K562 (cell line): Measurements from ENCODE around the gene FAM53B. TPM values are rescaled to one million over a fixed set of nuclear protein-coding genes. Genes with fewer than 3 reads are reported as not detected.

Experiments used
- BRF1 ChIP-seq: IDR thresholded peaks from 3 replicates; pipeline ENCODE4 v1.6.1; 2011; ENCODE audit warnings: borderline replicate concordance, mild to moderate bottlenecking; ENCODE audit not compliant: insufficient read length; ENCODE audit errors: extremely low read depth
- CTBP1 ChIP-seq: fragments of 450-650 bp; IDR thresholded peaks from 2 replicates; pipeline ENCODE4 v1.6.1; 2016; ENCODE audit warnings: borderline replicate concordance
- CXXC5 ChIP-seq: fragments of 250-450 bp; sonication (Bioruptor Pico); IDR thresholded peaks from 2 replicates; pipeline ENCODE4 v1.8.0; 2022; ENCODE audit warnings: inconsistent platforms, mild to moderate bottlenecking, moderate library complexity
- ETV1 ChIP-seq: fragments of 450-650 bp; conservative IDR thresholded peaks from 2 replicates; pipeline ENCODE4 v1.6.1; 2016; ENCODE audit warnings: missing genetic modification characterization, control low read depth, low read depth, missing compliant biosample characterization
- FOXK1 ChIP-seq: sonication (generic); formaldehyde crosslinking; IDR thresholded peaks from 2 replicates; pipeline ENCODE4 v1.8.0; 2022; ENCODE audit warnings: missing genetic modification reagents, mild to moderate bottlenecking, borderline replicate concordance
- GABPA ChIP-seq: fragments of 200-800 bp; sonication (Bioruptor generic); conservative IDR thresholded peaks from 2 replicates; pipeline ENCODE4 v1.6.1; 2016; ENCODE audit warnings: low read depth, missing genetic modification characterization, missing compliant biosample characterization
- HES1 ChIP-seq: fragments of 450-650 bp; IDR thresholded peaks from 2 replicates; pipeline ENCODE4 v1.6.1; 2016; ENCODE audit warnings: low read depth, mild to moderate bottlenecking, moderate library complexity
- HNRNPL ChIP-seq: fragments of 200-400 bp; formaldehyde crosslinking; IDR thresholded peaks from 2 replicates; pipeline ENCODE4 v1.6.1; 2017; ENCODE audit warnings: low read depth, mild to moderate bottlenecking, low read length
- KDM1A ChIP-seq, 2 experiments: fragments of 450-650 bp; IDR thresholded peaks; 2 replicates each; pipeline ENCODE4 v1.6.1; 2016; ENCODE audit warnings: mild to moderate bottlenecking in 2 of 2
- LCOR ChIP-seq: sonication (generic); formaldehyde crosslinking; IDR thresholded peaks from 2 replicates; pipeline ENCODE4 v1.8.0; 2022; ENCODE audit warnings: mild to moderate bottlenecking, missing genetic modification reagents
- SAP30 ChIP-seq: fragments of 200-600 bp; sonication (generic); IDR thresholded peaks from 2 replicates; pipeline ENCODE4 v1.6.1; 2012; ENCODE audit warnings: borderline replicate concordance, low read depth, mild to moderate bottlenecking, moderate library complexity, low read length, control low read depth, inconsistent platforms; ENCODE audit not compliant: insufficient read depth, poor library complexity, severe bottlenecking
- SFPQ ChIP-seq: fragments of 200-400 bp; formaldehyde crosslinking; IDR thresholded peaks from 2 replicates; pipeline ENCODE4 v1.6.1; 2017; ENCODE audit warnings: mild to moderate bottlenecking, low read depth, low read length, moderate library complexity
- SNAPC5 ChIP-seq: fragments of 250-450 bp; sonication (Bioruptor Pico); IDR thresholded peaks from 2 replicates; pipeline ENCODE4 v1.8.0; 2021; ENCODE audit warnings: moderate library complexity, mild to moderate bottlenecking, inconsistent platforms
- TGIF2 ChIP-seq: sonication (generic); formaldehyde crosslinking; IDR thresholded peaks from 2 replicates; pipeline ENCODE4 v1.8.1; 2022; ENCODE audit warnings: mild to moderate bottlenecking, missing genetic modification reagents, moderate library complexity
- ZBTB7A ChIP-seq: IDR thresholded peaks from 2 replicates; pipeline ENCODE4 v1.6.1; 2011; ENCODE audit warnings: low read depth, mild to moderate bottlenecking, low read length, moderate library complexity, borderline replicate concordance; ENCODE audit not compliant: control insufficient read depth
- ZC3H8 ChIP-seq: fragments of 450-650 bp; IDR thresholded peaks from 2 replicates; pipeline ENCODE4 v1.6.1; 2017
- ZNF263 ChIP-seq: sonication (generic); formaldehyde crosslinking; IDR thresholded peaks from 2 replicates; pipeline ENCODE4 v1.8.0; 2022; ENCODE audit warnings: mild to moderate bottlenecking, missing genetic modification reagents, borderline replicate concordance
- polyA plus RNA-seq, 8 experiments: library from polyadenylated mRNA; depleted of rRNA in 4 of 8; stranded (reverse) in 5 of 8; unstranded in 3 of 8; fragments of >200 nt; fragmentation: Nextera tagmentation in 2 of 8; fragmentation: Illumina TruSeq in 1 of 8; extraction: Ambion mirVana in 2 of 8; extraction: Trizol in 1 of 8; gene quantifications; 2 replicates each; pipeline versions ENCODE4 v1.2.1 to v1.2.3, GENCODE V29; 2011 to 2014; ENCODE audit warnings: inconsistent platforms in 1 of 8, missing spikeins in 1 of 8
- total RNA-seq, 7 experiments: library from RNA; depleted of rRNA in 6 of 7; stranded (reverse); fragments of >200 nt in 6 of 7; fragmentation: Illumina TruSeq in 2 of 7; extraction: Trizol in 2 of 7; gene quantifications; 2 replicates each; pipeline versions ENCODE4 v1.2.1 to v1.2.3, GENCODE V29; 2011 to 2021; ENCODE audit warnings: low replicate concordance in 1 of 7
- TF ChIP-seq, protein P1 (sequence below): fragments of 450-650 bp; IDR thresholded peaks from 2 replicates; pipeline ENCODE4 v1.7.0; 2016; ENCODE audit warnings: borderline replicate concordance
- TF ChIP-seq, protein P2 (sequence below): fragments of 450-650 bp; IDR thresholded peaks from 2 replicates; pipeline ENCODE4 v1.6.1; 2014; ENCODE audit warnings: low read depth, mild to moderate bottlenecking, moderate library complexity, borderline replicate concordance
- TF ChIP-seq, protein P3 (sequence below): sonication (generic); formaldehyde crosslinking; IDR thresholded peaks from 2 replicates; pipeline ENCODE4 v1.9.0; 2022; ENCODE audit warnings: mild to moderate bottlenecking, missing genetic modification reagents

Gene FAM53B
- total and polyA plus RNA-seq, 9 of the 15 experiments (the other 6 are each of a cell fraction or from before 2014, with no cell fraction given), result 0.03 to 16.5 (median 5.0) TPM

- no peak for TF ChIP-seq SFPQ
- peak; percentile 89 for TF ChIP-seq CXXC5 (CRISPR knock-in tag)
- TF ChIP-seq GABPA, result peak; percentile 36; the same call in 1 of the 2 replicates
- TF ChIP-seq LCOR (CRISPR knock-in tag), result peak; percentile 68; the same call in 1 of the 2 replicates
- no peak for TF ChIP-seq SNAPC5 (CRISPR knock-in tag)
- TF ChIP-seq, protein P1, sequence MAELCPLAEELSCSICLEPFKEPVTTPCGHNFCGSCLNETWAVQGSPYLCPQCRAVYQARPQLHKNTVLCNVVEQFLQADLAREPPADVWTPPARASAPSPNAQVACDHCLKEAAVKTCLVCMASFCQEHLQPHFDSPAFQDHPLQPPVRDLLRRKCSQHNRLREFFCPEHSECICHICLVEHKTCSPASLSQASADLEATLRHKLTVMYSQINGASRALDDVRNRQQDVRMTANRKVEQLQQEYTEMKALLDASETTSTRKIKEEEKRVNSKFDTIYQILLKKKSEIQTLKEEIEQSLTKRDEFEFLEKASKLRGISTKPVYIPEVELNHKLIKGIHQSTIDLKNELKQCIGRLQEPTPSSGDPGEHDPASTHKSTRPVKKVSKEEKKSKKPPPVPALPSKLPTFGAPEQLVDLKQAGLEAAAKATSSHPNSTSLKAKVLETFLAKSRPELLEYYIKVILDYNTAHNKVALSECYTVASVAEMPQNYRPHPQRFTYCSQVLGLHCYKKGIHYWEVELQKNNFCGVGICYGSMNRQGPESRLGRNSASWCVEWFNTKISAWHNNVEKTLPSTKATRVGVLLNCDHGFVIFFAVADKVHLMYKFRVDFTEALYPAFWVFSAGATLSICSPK, result no peak
- no peak for TF ChIP-seq ETV1 (tag)
- TF ChIP-seq ZC3H8, result no peak
- TF ChIP-seq HES1, result no peak
- 0 out of 4 replicates have a peak, but pooled peaks of 1 of the 2 experiments have one; percentile 27 for TF ChIP-seq KDM1A (IDR thresholded peaks at IDR 0.05)
- TF ChIP-seq, protein P2, sequence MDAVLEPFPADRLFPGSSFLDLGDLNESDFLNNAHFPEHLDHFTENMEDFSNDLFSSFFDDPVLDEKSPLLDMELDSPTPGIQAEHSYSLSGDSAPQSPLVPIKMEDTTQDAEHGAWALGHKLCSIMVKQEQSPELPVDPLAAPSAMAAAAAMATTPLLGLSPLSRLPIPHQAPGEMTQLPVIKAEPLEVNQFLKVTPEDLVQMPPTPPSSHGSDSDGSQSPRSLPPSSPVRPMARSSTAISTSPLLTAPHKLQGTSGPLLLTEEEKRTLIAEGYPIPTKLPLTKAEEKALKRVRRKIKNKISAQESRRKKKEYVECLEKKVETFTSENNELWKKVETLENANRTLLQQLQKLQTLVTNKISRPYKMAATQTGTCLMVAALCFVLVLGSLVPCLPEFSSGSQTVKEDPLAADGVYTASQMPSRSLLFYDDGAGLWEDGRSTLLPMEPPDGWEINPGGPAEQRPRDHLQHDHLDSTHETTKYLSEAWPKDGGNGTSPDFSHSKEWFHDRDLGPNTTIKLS, result peak; percentile 89
- TF ChIP-seq, protein P3, sequence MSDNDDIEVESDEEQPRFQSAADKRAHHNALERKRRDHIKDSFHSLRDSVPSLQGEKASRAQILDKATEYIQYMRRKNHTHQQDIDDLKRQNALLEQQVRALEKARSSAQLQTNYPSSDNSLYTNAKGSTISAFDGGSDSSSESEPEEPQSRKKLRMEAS (CRISPR knock-in tag), result 0 out of 2 replicates have a peak, but pooled peaks have one; percentile 43
- TF ChIP-seq HNRNPL, result peak; percentile 78; the same call in 1 of the 2 replicates
- TF ChIP-seq ZBTB7A, result peak; percentile 86
- peak; percentile 48 for TF ChIP-seq SAP30
- TF ChIP-seq BRF1, result no peak
- TF ChIP-seq FOXK1, result 0 out of 2 replicates have a peak, but pooled peaks have one; percentile 42
- TF ChIP-seq CTBP1, result peak; percentile 84
- peak; percentile 66; the same call in 1 of the 2 replicates for TF ChIP-seq TGIF2 (CRISPR knock-in tag)
- TF ChIP-seq ZNF263 (CRISPR knock-in tag), result peak; percentile 63; the same call in 1 of the 2 replicates
Measured at GRCh38 chr10:124791547-124792348, 47.6 kb upstream of the FAM53B start, which contains the start of gene EEF1AKMT2 (continued).
